GM12864 (cell line): ENCODE data around the gene ZNF746.

Experiments used
- DNase-seq: peaks from one replicate; pipeline ENCODE4 v3.0.0-alpha.2; 2011; ENCODE audit warnings: low read depth
- H3K4me3 ChIP-seq: 2 replicates; pipeline ENCODE4 v1.5.1; 2011; ENCODE audit warnings: mild to moderate bottlenecking, low read depth, low read length, control low read depth
- TF ChIP-seq, protein P1 (sequence below): IDR thresholded peaks from 2 replicates; pipeline ENCODE4 v1.5.1; 2011; ENCODE audit warnings: low read depth, mild to moderate bottlenecking, moderate library complexity, low read length, control low read depth, inconsistent platforms; ENCODE audit errors: missing control alignments

ZNF746 gene

DNA sequence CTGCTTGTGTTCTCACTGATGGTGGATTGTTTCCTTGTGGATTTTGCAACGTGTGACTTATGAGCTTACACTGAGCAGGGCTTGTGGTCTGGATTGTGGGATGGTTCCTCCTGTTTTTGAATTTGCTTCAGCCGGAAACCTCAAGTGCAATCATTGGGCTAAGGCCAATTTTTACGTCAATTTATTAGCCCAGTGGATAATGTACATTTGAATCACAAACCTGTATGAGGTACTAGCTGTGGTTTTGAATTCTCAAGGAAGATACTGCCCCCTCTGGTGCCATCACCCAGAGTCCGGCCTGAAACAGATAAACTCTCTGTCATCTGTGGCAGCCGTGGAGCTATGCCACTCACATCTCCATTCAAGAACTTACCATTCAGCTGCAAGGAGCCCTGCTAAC is 29.4 kb downstream of the ZNF746 start:
- TF ChIP-seq, protein P1, sequence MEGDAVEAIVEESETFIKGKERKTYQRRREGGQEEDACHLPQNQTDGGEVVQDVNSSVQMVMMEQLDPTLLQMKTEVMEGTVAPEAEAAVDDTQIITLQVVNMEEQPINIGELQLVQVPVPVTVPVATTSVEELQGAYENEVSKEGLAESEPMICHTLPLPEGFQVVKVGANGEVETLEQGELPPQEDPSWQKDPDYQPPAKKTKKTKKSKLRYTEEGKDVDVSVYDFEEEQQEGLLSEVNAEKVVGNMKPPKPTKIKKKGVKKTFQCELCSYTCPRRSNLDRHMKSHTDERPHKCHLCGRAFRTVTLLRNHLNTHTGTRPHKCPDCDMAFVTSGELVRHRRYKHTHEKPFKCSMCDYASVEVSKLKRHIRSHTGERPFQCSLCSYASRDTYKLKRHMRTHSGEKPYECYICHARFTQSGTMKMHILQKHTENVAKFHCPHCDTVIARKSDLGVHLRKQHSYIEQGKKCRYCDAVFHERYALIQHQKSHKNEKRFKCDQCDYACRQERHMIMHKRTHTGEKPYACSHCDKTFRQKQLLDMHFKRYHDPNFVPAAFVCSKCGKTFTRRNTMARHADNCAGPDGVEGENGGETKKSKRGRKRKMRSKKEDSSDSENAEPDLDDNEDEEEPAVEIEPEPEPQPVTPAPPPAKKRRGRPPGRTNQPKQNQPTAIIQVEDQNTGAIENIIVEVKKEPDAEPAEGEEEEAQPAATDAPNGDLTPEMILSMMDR: no peak
- no peak overlapping the region for H3K4me3 ChIP-seq
- DNase-seq: no peak

DNA sequence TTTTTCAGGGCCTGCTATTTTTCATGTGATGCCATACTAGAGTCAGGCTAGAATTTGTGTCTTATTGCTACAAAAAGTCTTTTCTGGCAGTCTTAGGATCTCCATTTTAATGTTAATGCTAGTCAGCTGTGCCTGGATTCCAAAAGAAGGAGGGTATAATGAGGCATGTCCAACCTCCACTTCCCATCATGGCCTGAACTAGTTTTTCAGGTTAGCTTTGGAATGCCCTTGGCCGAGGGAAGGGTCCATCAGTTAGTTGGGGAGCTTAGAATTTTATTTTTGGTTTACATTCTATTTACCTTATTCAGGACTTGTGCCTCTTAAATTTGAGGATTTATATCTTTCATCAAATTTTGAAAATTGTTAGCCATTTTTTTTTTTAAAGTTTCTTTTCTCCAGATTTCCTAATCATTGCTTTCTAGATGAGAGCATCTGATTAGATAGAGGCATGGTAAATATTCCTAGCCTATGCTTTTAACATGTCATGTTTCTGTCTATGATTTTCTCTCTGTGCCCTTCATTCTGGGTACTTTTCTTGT is 30.2 kb downstream of the ZNF746 start:
- TF ChIP-seq, protein P1: no peak
- DNase-seq: no peak
- no peak overlapping the region for H3K4me3 ChIP-seq

DNA sequence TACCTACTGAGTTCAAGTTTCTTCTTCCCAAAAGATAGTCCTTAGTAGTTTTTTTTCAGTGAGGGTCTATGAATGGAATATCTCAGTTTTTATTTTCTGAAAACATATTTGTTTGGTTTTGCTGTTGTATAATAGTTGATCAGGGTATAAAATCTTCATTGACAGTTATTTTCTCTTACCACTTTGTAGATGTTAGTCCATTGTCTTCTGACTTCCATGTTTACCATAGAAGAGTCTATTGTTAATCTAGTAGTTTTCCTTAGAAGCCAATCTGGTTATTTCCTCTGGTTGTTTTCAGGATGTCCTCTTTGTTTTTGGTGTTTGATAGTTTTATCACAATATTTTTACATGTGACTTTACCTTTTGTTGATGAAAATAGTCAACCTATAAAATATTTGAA is 31.2 kb downstream of the ZNF746 start:
- no peak for DNase-seq
- H3K4me3 ChIP-seq: no peak overlapping the region
- TF ChIP-seq, protein P1: no peak

DNA sequence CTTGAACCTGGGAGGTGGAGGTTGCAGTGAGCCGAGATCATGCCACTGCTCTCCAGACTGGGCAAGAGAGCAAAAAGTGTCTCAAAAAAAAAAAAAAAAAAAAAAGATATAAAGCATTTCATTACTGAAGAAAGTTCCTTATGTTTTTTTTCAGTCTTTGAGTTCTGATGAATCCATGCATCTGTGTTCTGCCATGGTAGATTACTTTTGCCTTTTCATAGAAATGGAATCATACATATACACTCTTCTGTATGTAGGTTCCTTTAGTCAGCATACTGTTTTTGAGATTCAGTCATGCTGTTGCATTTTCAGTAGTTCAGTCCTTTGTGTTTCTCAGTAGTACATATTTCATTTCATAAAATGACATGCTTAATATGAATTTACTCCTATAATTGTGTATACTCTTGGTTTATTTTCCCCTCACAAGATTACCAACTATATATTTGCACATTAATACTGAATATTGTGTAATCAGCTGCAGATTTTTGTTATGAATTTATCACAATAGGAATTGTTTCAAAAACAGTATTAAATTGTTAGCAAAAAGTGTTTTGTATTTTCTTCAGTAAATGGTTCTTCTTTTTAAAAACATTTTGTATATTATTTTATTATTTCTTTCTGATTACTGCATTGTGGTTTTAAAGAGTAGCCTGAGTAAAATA is 34.0 kb downstream of the ZNF746 start:
- H3K4me3 ChIP-seq: no peak overlapping the region
- TF ChIP-seq, protein P1: no peak
- DNase-seq: no peak

DNA sequence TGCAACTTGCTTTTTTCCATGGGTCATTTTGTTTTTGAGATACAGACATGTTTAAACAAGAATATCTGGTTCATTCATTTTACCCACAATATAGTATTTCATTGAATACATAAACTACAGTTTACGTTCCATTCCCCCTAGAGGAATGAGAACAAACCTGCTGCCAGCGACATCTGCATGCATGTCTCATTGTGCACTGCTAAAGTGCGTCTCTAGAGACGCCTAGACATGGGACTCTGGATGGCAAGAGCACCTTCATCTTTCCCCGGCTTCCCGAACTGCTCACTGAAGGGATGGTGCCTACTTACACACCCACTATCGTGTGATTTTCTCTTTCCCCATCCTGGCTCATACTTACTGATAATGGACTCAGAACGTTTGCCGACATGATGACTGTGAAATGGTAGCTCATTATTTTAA is 35.5 kb downstream of the ZNF746 start:
- TF ChIP-seq, protein P1: no peak
- no peak overlapping the region for H3K4me3 ChIP-seq
- DNase-seq: no peak

DNA sequence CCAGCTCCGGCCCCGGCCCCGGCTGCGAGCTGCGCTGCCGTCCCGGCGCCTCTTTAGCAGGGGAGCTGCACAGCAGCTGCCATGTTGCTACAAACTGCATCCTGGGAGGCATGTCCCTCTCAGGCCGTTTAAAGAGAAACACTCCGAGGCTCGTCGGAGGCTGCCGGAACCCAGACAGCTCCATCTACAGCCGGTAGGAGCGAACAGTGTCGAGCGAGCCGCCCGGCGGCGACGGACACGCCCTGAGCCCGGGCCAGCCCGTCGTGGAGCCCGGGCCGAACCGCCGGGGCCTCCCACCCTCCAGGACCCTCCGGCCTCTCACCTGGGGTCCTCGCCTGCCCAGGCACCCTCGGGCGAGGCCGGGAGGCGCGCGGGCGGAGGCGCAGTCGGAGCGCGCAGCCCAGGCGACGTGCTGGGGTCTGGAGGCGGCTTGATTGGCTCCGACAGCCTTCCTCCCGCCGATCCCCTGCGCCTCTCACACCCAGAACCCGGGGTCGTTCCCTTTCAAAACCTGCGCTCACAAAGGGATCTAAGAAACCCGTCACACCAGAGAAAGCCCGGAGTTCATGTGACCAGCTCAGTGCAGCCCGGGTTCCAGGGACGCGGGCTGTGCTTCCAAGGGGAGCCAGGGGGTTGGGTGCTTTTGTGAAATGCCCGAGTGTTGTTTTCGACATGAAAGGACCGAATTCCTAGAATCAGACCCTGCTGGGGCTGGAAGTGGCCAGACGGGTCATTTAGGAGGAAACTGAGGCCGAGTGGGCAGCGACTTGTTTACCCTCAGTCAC is 36.9 kb downstream of the ZNF746 start, which contains the start of gene ZNF777:
Gene ZNF777, minus strand, starts transcription at position 570 of the 785 bp plus-strand sequence. CDS start 5,040 bp downstream, outside the sequence.
- H3K4me3 ChIP-seq: peak within 1 kb of the TSS; percentile 88
- peak; percentile 61 for DNase-seq
- TF ChIP-seq, protein P1: peak; percentile 55
